Hepatocyte (in vitro differentiated cells): ENCODE data around the gene CDC34.

Experiments
- CTCF ChIP-seq: fragments of 200-600 bp; sonication (generic); IDR thresholded peaks from 2 replicates; pipeline ENCODE4 v1.5.1; 2016; ENCODE audit warnings: antibody characterized with exemption, mild to moderate bottlenecking; ENCODE audit not compliant: poor library complexity
- EZH2 ChIP-seq: fragments of 200-600 bp; sonication (generic); IDR thresholded peaks from 2 replicates; pipeline ENCODE4 v1.6.1; 2016; ENCODE audit warnings: antibody characterized with exemption, mild to moderate bottlenecking, borderline replicate concordance

GRCh38 chr19:580274-580835 is 48.8 kb downstream of the CDC34 start:
- no peak for TF ChIP-seq CTCF
- no peak for TF ChIP-seq EZH2
